Measurements from ENCODE around the gene DYRK1A.

DYRK1A gene

GRCh38 chr21:37385179-37385765 lies 18.7 kb downstream of the DYRK1A start:
- DNase-seq (ENCODE audit: low read depth) = no peak

GRCh38 chr21:37386151-37386550 lies 19.6 kb downstream of the DYRK1A start:
- DNase-seq (ENCODE audit: low read depth) = no peak

- DNase-seq (ENCODE audit: low read depth) = no peak
Measured at GRCh38 chr21:37389456-37389855, 22.9 kb downstream of the DYRK1A start.

GRCh38 chr21:37391666-37392065 lies 25.1 kb downstream of the DYRK1A start:
- no peak for DNase-seq (ENCODE audit: low read depth)

GRCh38 chr21:37392441-37392840 lies 25.9 kb downstream of the DYRK1A start:
- no peak for DNase-seq (ENCODE audit: low read depth)

GRCh38 chr21:37393030-37393429 lies 26.5 kb downstream of the DYRK1A start:
- DNase-seq (ENCODE audit: low read depth) = no peak

GRCh38 chr21:37393786-37394185 lies 27.2 kb downstream of the DYRK1A start:
- DNase-seq (ENCODE audit: low read depth) = no peak

- DNase-seq (ENCODE audit: low read depth) = no peak
Measured at GRCh38 chr21:37395961-37396360, 29.4 kb downstream of the DYRK1A start.

- no peak for DNase-seq (ENCODE audit: low read depth)
Measured at GRCh38 chr21:37396855-37397254, 30.3 kb downstream of the DYRK1A start.

GRCh38 chr21:37398697-37399096 lies 32.1 kb downstream of the DYRK1A start:
- DNase-seq (ENCODE audit: low read depth) = no peak

- no peak for DNase-seq (ENCODE audit: low read depth)
Measured at GRCh38 chr21:37402251-37402867, 35.8 kb downstream of the DYRK1A start.

GRCh38 chr21:37405629-37406028 lies 39.1 kb downstream of the DYRK1A start:
- DNase-seq (ENCODE audit: low read depth) = no peak

- no peak for DNase-seq (ENCODE audit: low read depth)
Measured at GRCh38 chr21:37407719-37408420, 41.3 kb downstream of the DYRK1A start.

GRCh38 chr21:37408464-37409193 lies 42.1 kb downstream of the DYRK1A start:
- DNase-seq (ENCODE audit: low read depth) = no peak

GRCh38 chr21:37410639-37411038 lies 44.1 kb downstream of the DYRK1A start:
- DNase-seq (ENCODE audit: low read depth) = no peak

GRCh38 chr21:37412603-37413360 lies 46.2 kb downstream of the DYRK1A start:
- DNase-seq (ENCODE audit: low read depth) = no peak

GRCh38 chr21:37413553-37414291 lies 47.1 kb downstream of the DYRK1A start:
- DNase-seq (ENCODE audit: low read depth) = no peak

GRCh38 chr21:37414292-37415253 lies 48.0 kb downstream of the DYRK1A start:
- DNase-seq (ENCODE audit: low read depth) = no peak

- DNase-seq (ENCODE audit: low read depth) = no peak
Measured at GRCh38 chr21:37415939-37416338, 49.4 kb downstream of the DYRK1A start.

- no peak for DNase-seq (ENCODE audit: low read depth)
Measured at GRCh38 chr21:37416914-37417313, 50.3 kb downstream of the DYRK1A start.

Data from activated T-cell treated with anti-CD3 and anti-CD28 coated beads for 1 hour (primary cell).